HCT116 (cell line): ENCODE measurements around the gene BRIP1. TPM values are rescaled to one million over a fixed set of nuclear protein-coding genes. Genes with fewer than 3 reads are reported as not detected.

ENCODE experiments used
- ATAC-seq: fragments of 200-7000 bp; cut with Tn5 transposase; 2 replicates; pipeline ENCODE4 v1.9.1; 2020; ENCODE audit warnings: mild to moderate bottlenecking, moderate library complexity
- BruUV-seq: library from RNA; stranded (reverse); fragments of 400-500 nt; replicated peaks from 2 replicates; lab custom pipeline; 2021; lab: Mats Ljungman, UMichigan
- CTCF ChIA-PET: fragments of 300-600 bp; sonication (Branson Sonifier 250); formaldehyde crosslinking; loops from one replicate; lab custom pipeline; 2021; ENCODE audit warnings: antibody characterized with exemption; lab: Charles Lee
- POLR2A ChIA-PET: fragments of 300-600, 350-600 bp; sonication (Branson Sonifier 250); formaldehyde crosslinking; loops from one replicate; lab custom pipeline; 2021; ENCODE audit warnings: antibody characterized with exemption; lab: Charles Lee
- RAD21 ChIA-PET, 2 experiments: fragments of 300-600 bp; sonication (Branson Sonifier 250); formaldehyde crosslinking; loops; one replicate each; lab custom pipeline; 2023; ENCODE audit warnings: low total read pairs in 2 of 2; ENCODE audit not compliant: uncharacterized antibody in 2 of 2, unreplicated experiment in 2 of 2, low non-redundant PET in 1 of 2; lab: Charles Lee
- DNase-seq: peaks from one replicate; pipeline ENCODE4 v3.0.0-alpha.2; 2010; ENCODE audit warnings: low read depth, low spot score
- H2AFZ ChIP-seq: fragments of 200-600 bp; shearing (Covaris generic), sonication (generic); 2 replicates; pipeline ENCODE4 v1.6.1; 2017; ENCODE audit warnings: low read depth, mixed run types, mixed read lengths, antibody characterized with exemption, low read length; ENCODE audit not compliant: poor library complexity, severe bottlenecking
- H3K27ac ChIP-seq: 2 replicates; pipeline ENCODE4 v1.5.1; 2012; ENCODE audit warnings: low read depth, low read length
- H3K27me3 ChIP-seq: fragments of 200-600 bp; sonication (generic); 2 replicates; pipeline ENCODE4 v1.6.1; 2016; ENCODE audit warnings: mixed run types, low read length, mixed read lengths; ENCODE audit not compliant: insufficient read depth
- H3K36me3 ChIP-seq, 2 experiments: fragments of 200-500 bp in 1 of 2; fragments of 200-600 bp in 1 of 2; sonication (Bioruptor generic) in 1 of 2; sonication (generic) in 1 of 2; 2 replicates each; pipeline versions ENCODE4 v1.5.1 to v1.6.1; 2014 to 2016; ENCODE audit warnings: low read length in 2 of 2, inconsistent platforms in 1 of 2, mixed read lengths in 1 of 2, mixed run types in 1 of 2; ENCODE audit not compliant: insufficient read depth in 2 of 2, control insufficient read depth in 1 of 2
- H3K4me1 ChIP-seq, 2 experiments: fragments of 200-600 bp in 1 of 2; sonication (generic) in 1 of 2; 2 replicates each; pipeline versions ENCODE4 v1.5.1 to v1.6.1; 2012 to 2017; ENCODE audit warnings: low read length in 2 of 2, inconsistent platforms in 1 of 2, mild to moderate bottlenecking in 1 of 2, mixed read lengths in 1 of 2, mixed run types in 1 of 2, moderate library complexity in 1 of 2; ENCODE audit not compliant: insufficient read depth in 2 of 2, control insufficient read depth in 1 of 2
- H3K4me2 ChIP-seq: fragments of 200-600 bp; sonication (generic); 2 replicates; pipeline ENCODE4 v1.6.1; 2017; ENCODE audit warnings: mixed run types, low read length, mixed read lengths
- H3K4me3 ChIP-seq, 2 experiments: fragments of 200-600 bp in 1 of 2; sonication (generic) in 1 of 2; replicated peaks in 1 of 2; 2 replicates each; pipeline ENCODE4 v1.5.1; 2011 to 2016; ENCODE audit warnings: low read length in 2 of 2, control low read depth in 1 of 2, low read depth in 1 of 2, mild to moderate bottlenecking in 1 of 2, mixed read lengths in 1 of 2, mixed run types in 1 of 2
- H3K79me2 ChIP-seq: fragments of 200-600 bp; sonication (generic); 2 replicates; pipeline ENCODE4 v1.6.1; 2017; ENCODE audit warnings: mild to moderate bottlenecking, mixed run types, low read length, moderate library complexity, mixed read lengths; ENCODE audit not compliant: insufficient read depth
- H3K9ac ChIP-seq: fragments of 200-600 bp; sonication (generic); 2 replicates; pipeline ENCODE4 v1.6.1; 2016; ENCODE audit warnings: low read length, mixed read lengths
- H3K9me2 ChIP-seq: fragments of 200-600 bp; sonication (generic), shearing (Covaris generic); 2 replicates; pipeline ENCODE4 v1.6.1; 2017; ENCODE audit warnings: mixed run types, mild to moderate bottlenecking, moderate library complexity; ENCODE audit not compliant: insufficient read depth
- H3K9me3 ChIP-seq, 2 experiments: fragments of 200-500 bp in 1 of 2; fragments of 200-600 bp in 1 of 2; sonication (Bioruptor generic) in 1 of 2; sonication (generic) in 1 of 2; 2 replicates each; pipeline ENCODE4 v1.6.1; 2014 to 2017; ENCODE audit warnings: low read length in 2 of 2, mixed read lengths in 2 of 2, inconsistent platforms in 1 of 2, low read depth in 1 of 2, mild to moderate bottlenecking in 1 of 2, mixed run types in 1 of 2, moderate library complexity in 1 of 2; ENCODE audit not compliant: control insufficient read depth in 1 of 2, insufficient read depth in 1 of 2
- H4K20me1 ChIP-seq: fragments of 200-600 bp; sonication (generic), shearing (Covaris generic); 2 replicates; pipeline ENCODE4 v1.6.1; 2017; ENCODE audit warnings: mixed run types, mild to moderate bottlenecking, moderate library complexity; ENCODE audit not compliant: insufficient read depth
- CEBPB ChIP-seq: IDR thresholded peaks from 2 replicates; pipeline ENCODE4 v1.6.1; 2012; ENCODE audit warnings: low read depth
- CTCF ChIP-seq, 3 experiments: fragments of 200-600 bp in 1 of 3; sonication (generic) in 1 of 3; IDR thresholded peaks in 2 of 3; conservative IDR thresholded peaks in 1 of 3; 2 replicates each; pipeline ENCODE4 v1.5.1; 2012 to 2017; ENCODE audit warnings: low read depth in 2 of 3, low read length in 2 of 3, antibody characterized with exemption in 1 of 3, borderline replicate concordance in 1 of 3, control low read depth in 1 of 3, mild to moderate bottlenecking in 1 of 3, mixed read lengths in 1 of 3, mixed run types in 1 of 3, moderate library complexity in 1 of 3; ENCODE audit not compliant: insufficient read depth in 1 of 3
- EGR1 ChIP-seq: IDR thresholded peaks from 2 replicates; pipeline ENCODE4 v1.6.1; 2012; ENCODE audit warnings: low read depth
- EZH2 ChIP-seq: fragments of 200-600 bp; sonication (generic); IDR thresholded peaks from 2 replicates; pipeline ENCODE4 v1.6.1; 2017; ENCODE audit warnings: antibody characterized with exemption, mixed run types
- EZH2phosphoT487 ChIP-seq: fragments of 200-600 bp; IDR thresholded peaks from 2 replicates; pipeline ENCODE4 v1.6.1; 2018; ENCODE audit warnings: antibody characterized with exemption, borderline replicate concordance
- FOSL1 ChIP-seq: IDR thresholded peaks from 2 replicates; pipeline ENCODE4 v1.6.1; 2012; ENCODE audit warnings: low read depth
- JUND ChIP-seq: IDR thresholded peaks from 2 replicates; pipeline ENCODE4 v1.6.1; 2012
- MAX ChIP-seq: IDR thresholded peaks from 2 replicates; pipeline ENCODE4 v1.6.1; 2012
- POLR2A ChIP-seq: IDR thresholded peaks from 2 replicates; pipeline ENCODE4 v1.7.0; 2011; ENCODE audit warnings: borderline replicate concordance; ENCODE audit not compliant: insufficient read depth, insufficient read length; ENCODE audit errors: extremely low read depth
- POLR2AphosphoS5 ChIP-seq: IDR thresholded peaks from 2 replicates; pipeline ENCODE4 v1.6.1; 2011; ENCODE audit warnings: mild to moderate bottlenecking, low read depth, low read length, moderate library complexity
- RAD21 ChIP-seq: IDR thresholded peaks from 2 replicates; pipeline ENCODE4 v1.6.1; 2012; ENCODE audit warnings: low read depth, mild to moderate bottlenecking
- SIN3A ChIP-seq: IDR thresholded peaks from 2 replicates; pipeline ENCODE4 v1.6.1; 2012; ENCODE audit warnings: low read depth
- SP1 ChIP-seq: IDR thresholded peaks from 2 replicates; pipeline ENCODE4 v1.6.1; 2012; ENCODE audit warnings: low read depth
- SRF ChIP-seq: IDR thresholded peaks from 2 replicates; pipeline ENCODE4 v1.6.1; 2012; ENCODE audit warnings: low read depth
- TCF7L2 ChIP-seq: IDR thresholded peaks from 2 replicates; pipeline ENCODE4 v1.7.0; 2011; ENCODE audit warnings: borderline replicate concordance, inconsistent platforms; ENCODE audit not compliant: insufficient read depth, insufficient read length; ENCODE audit errors: extremely low read depth
- YY1 ChIP-seq: IDR thresholded peaks from 2 replicates; pipeline ENCODE4 v1.6.1; 2011; ENCODE audit warnings: low read length, low read depth, moderate library complexity, mild to moderate bottlenecking; ENCODE audit not compliant: insufficient replicate concordance; ENCODE audit errors: extremely low read depth
- ZFX ChIP-seq: fragments of 450-650 bp; IDR thresholded peaks from 2 replicates; pipeline ENCODE4 v1.6.1; 2017
- intact Hi-C: fragments of 100-400 bp; cut with micrococcal nuclease; formaldehyde crosslinking; loops from 2 replicates; pipeline ENCODE4 v1.10.0; 2022
- total RNA-seq: library from RNA; stranded (reverse); gene quantifications from one replicate; pipeline ENCODE4 v1.2.1, GENCODE V29; 2021; ENCODE audit not compliant: unreplicated experiment

BRIP1 gene
- total RNA-seq, 1 experiment from 2014 or later = 22.2 TPM

DNA sequence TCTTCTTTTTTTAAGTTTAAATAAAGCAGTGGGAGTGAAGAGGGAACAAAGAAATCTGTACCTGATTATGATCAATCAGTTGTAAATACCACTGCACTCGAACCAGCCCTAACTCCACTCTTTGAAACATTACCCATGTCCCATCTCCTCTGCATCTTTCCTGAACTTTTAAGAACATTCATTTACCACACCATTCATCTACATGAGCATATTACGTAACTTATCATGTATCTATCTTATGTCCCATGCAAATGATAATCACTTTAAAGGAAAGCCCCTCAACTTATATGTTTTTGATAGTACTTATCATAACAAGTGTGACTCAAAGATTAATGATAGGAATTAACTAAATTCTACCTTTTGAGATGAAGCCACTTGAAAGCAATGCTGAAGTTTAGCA, 10.7 kb upstream of the BRIP1 start:
- Histone ChIP-seq H3K4me3 (no peak overlapping the region), H3K4me1 (no peaks in the 10 kb centered on the region), H3K79me2 (no peaks in the 10 kb centered on the region), H3K27ac (no peak overlapping the region), H3K4me2 (no peak overlapping the region), H3K9me2 (no peaks in the 10 kb centered on the region), H3K36me3 (peaks cover 31 to 47% of the 10 kb centered on the region in 2 experiments), H3K27me3 (no peaks in the 10 kb centered on the region), H2AFZ (no peak overlapping the region), H3K9ac (no peak overlapping the region), H3K9me3 (no peaks in the 10 kb centered on the region), H4K20me1 (no peaks in the 10 kb centered on the region)
- no TSS peak for BruUV-seq
- DNase-seq (no peak), ATAC-seq (no peak)
- CTCF ChIA-PET = no interaction called here
- RAD21 ChIA-PET = no interaction called here
- intact Hi-C loops = no loop called here
- POLR2A ChIA-PET = no interaction called here
- no peak for TF ChIP-seq CTCF (IDR thresholded peaks at IDR 0.05 in 2 of 3, conservative IDR thresholded peaks at IDR 0.05 in 1 of 3; ENCODE audit: borderline replicate concordance in 1 of 3, insufficient read depth in 1 of 3, low read depth in 2 of 3, low read length in 2 of 3)
- no peak for TF ChIP-seq YY1
- TF ChIP-seq CEBPB = no peak
- TF ChIP-seq SIN3A = no peak
- no peak for TF ChIP-seq SP1
- TF ChIP-seq SRF = no peak
- no peak for TF ChIP-seq ZFX
- no peak for TF ChIP-seq TCF7L2
- TF ChIP-seq POLR2AphosphoS5 = no peak
- no peak for TF ChIP-seq FOSL1
- no peak for TF ChIP-seq EZH2phosphoT487
- no peak for TF ChIP-seq POLR2A
- TF ChIP-seq RAD21 = no peak
- TF ChIP-seq EZH2 = no peak
- TF ChIP-seq EGR1 = no peak
- TF ChIP-seq JUND = no peak
- no peak for TF ChIP-seq MAX
